K562 (cell line): ENCODE measurements around the gene KRT38.

Source experiments
- BCLAF1 ChIP-seq, 2 experiments: fragments of 450-650 bp in 1 of 2; IDR thresholded peaks; 2 replicates each; pipeline ENCODE4 v1.6.1; 2011 to 2017; ENCODE audit warnings: low read depth in 2 of 2, antibody characterized with exemption in 1 of 2, borderline replicate concordance in 1 of 2, low read length in 1 of 2, mild to moderate bottlenecking in 1 of 2, mixed read lengths in 1 of 2; ENCODE audit not compliant: control insufficient read depth in 1 of 2
- CEBPB ChIP-seq: fragments of 450-650 bp; IDR thresholded peaks from 2 replicates; pipeline ENCODE4 v1.6.1; 2016; ENCODE audit warnings: missing genetic modification characterization, missing compliant biosample characterization
- CTCF ChIP-seq, 3 experiments: IDR thresholded peaks in 2 of 3; conservative IDR thresholded peaks in 1 of 3; 2 replicates each; pipeline ENCODE4 v1.5.1; 2011 to 2012; ENCODE audit warnings: low read length in 3 of 3, mild to moderate bottlenecking in 3 of 3, control low read depth in 2 of 3, improper control_type of control experiment in 1 of 3, inconsistent platforms in 1 of 3, low read depth in 1 of 3, mixed read lengths in 1 of 3, moderate library complexity in 1 of 3; ENCODE audit not compliant: insufficient read depth in 2 of 3
- ETV5 ChIP-seq: sonication (generic); formaldehyde crosslinking; IDR thresholded peaks from 2 replicates; pipeline ENCODE4 v1.4.0; 2020; ENCODE audit warnings: low read depth, mild to moderate bottlenecking, missing genetic modification reagents
- FOXK2 ChIP-seq, 2 experiments: fragments of 450-650 bp; IDR thresholded peaks in 1 of 2; conservative IDR thresholded peaks in 1 of 2; 2 replicates each; pipeline ENCODE4 v1.6.1; 2016; ENCODE audit warnings: low read depth in 2 of 2, mild to moderate bottlenecking in 1 of 2
- POLR2A ChIP-seq: fragments of 450-650 bp; conservative IDR thresholded peaks from 2 replicates; pipeline ENCODE4 v1.6.1; 2016
- POLR2G ChIP-seq: fragments of 200-400 bp; formaldehyde crosslinking; IDR thresholded peaks from 2 replicates; pipeline ENCODE4 v1.6.1; 2017; ENCODE audit warnings: low read depth, mild to moderate bottlenecking, antibody characterized with exemption, low read length, moderate library complexity
- PURB ChIP-seq: sonication (generic); formaldehyde crosslinking; IDR thresholded peaks from 2 replicates; pipeline ENCODE4 v1.9.0; 2021; ENCODE audit warnings: low read depth, mild to moderate bottlenecking, missing genetic modification reagents
- SIN3B ChIP-seq: fragments of 450-650 bp; IDR thresholded peaks from 2 replicates; pipeline ENCODE4 v1.6.1; 2017; ENCODE audit warnings: low read depth, mild to moderate bottlenecking, moderate library complexity
- ZBED1 ChIP-seq: IDR thresholded peaks from 2 replicates; pipeline ENCODE4 v1.6.1; 2014

- no peak for TF ChIP-seq ZBED1
- no peak for TF ChIP-seq CTCF (IDR thresholded peaks at IDR 0.05 in 2 of 3, conservative IDR thresholded peaks at IDR 0.05 in 1 of 3; ENCODE audit: insufficient read depth in 2 of 3, low read depth in 1 of 3, low read length in 3 of 3)
- TF ChIP-seq POLR2A, result no peak
- TF ChIP-seq POLR2G, result no peak
- no peak for TF ChIP-seq FOXK2 (conservative IDR thresholded peaks at IDR 0.05 in 1 of 2, IDR thresholded peaks at IDR 0.05 in 1 of 2; ENCODE audit: low read depth in 2 of 2)
- no peak for TF ChIP-seq SIN3B
- no peak for TF ChIP-seq PURB
- peak; percentile 39; the same call in 1 of the 2 replicates for TF ChIP-seq CEBPB (tag)
- no peak for TF ChIP-seq BCLAF1 (IDR thresholded peaks at IDR 0.05; ENCODE audit: borderline replicate concordance in 1 of 2, control insufficient read depth in 1 of 2, low read depth in 2 of 2, low read length in 1 of 2)
- TF ChIP-seq ETV5 (CRISPR knock-in tag), result no peak
Measured at GRCh38 chr17:41407226-41407625, 33.6 kb downstream of the KRT38 start.
